Measurements from ENCODE around the gene SLC29A3. TPM values are rescaled to one million over a fixed set of nuclear protein-coding genes. Genes with fewer than 3 reads are reported as not detected.

Gene SLC29A3
- total RNA-seq, 8 experiments from 2014 or later: 2.3 to 7.6 (median 4.1) TPM

DNA sequence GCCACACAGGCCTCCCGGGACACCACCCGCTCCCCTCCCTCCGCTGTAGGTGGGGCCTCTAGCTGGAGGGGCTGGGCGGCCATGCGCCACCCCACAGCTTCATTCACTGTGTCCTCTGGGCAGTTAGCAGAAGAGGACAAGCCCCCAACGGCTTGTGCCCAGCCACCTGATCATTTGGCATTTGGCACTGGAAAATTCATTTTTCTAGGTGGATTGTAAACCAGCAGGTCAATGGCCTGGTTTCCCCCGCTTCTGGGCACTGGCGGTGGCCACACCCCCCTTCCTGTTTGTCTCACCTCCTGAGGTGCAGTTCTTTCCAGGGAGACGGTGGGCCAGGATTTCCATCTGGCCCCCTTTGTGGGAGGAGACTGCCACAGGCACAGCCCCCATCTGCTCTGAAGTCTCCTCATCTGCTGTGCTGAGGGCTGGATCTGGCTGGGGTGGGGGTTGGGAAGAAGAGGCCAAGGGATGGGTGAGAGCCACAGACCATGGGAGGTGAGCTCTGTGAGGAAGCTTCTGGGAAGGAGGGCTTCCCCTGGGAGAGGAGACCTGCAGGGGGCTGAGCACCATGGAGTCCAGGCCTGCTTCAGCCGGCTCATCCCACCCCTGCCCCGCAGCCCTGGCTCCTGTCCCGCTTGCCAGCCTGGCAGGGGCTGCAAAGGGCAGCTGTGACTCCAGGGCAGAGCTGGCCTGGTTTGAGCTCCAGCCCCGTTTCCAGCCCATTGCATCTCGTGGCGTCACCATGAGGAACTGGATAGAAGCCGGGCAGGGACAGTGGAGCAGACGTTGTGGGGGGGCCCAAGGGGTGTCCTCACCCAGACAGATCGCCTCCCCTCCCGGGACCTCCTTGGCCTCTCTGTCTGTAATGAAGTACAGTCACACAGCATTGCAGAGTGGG lies 40.1 kb upstream of the SLC29A3 start:
- no peak overlapping the region for H3K4me3 ChIP-seq
- 0 to 83% (median 76%) methylated on average over 1 to 6 of the region's 19 CpGs; no CpG with 5 or more reads in 5 of the 10 experiments for WGBS, 10 experiments
- in situ Hi-C loops (cut with MboI; ENCODE audit: low pct_unique_long_range_greater_than_20kb in 2 of 9, low sequenced_read_pairs in 9 of 9, unreplicated experiment in 9 of 9): loop anchor here in 4 of 9 experiments (25.0 kb wide), 1 partner anchor 367 kb away; no protein-coding TSS in a partner anchor
- ATAC-seq (replicated peaks in 6 of 8): peak; percentile 20 to 68 (median 44)
- peak overlapping the region; percentile 12 to 53 for H3K27ac ChIP-seq
- peaks cover 33 to 42% of the 10 kb centered on the region in 2 donors for H3K4me1 ChIP-seq (replicated peaks in 1 of 2)

DNA sequence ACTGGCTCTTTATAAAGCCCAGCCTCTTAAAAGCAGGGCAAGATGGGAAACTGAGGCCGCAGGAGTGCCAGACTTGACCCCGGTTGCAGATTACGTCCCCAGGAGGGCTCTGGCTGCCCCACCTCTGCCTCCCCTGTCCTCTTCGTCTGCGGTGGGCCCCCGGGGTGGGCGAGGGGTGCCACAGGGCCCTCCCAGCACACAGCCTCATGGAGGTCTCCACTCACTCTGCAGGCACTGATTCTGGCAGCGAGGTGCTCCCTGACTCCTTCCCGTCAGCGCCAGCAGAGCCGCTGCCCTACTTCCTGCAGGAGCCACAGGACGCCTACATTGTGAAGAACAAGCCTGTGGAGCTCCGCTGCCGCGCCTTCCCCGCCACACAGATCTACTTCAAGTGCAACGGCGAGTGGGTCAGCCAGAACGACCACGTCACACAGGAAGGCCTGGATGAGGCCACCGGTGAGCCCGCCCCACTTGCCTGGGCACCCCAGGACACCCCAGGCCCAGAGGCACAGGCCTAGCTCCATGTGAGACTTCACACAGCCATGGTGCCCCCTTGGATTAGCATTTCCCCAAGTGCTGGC lies 39.4 kb upstream of the SLC29A3 start:
- in situ Hi-C loops (cut with MboI; ENCODE audit: low pct_unique_long_range_greater_than_20kb in 2 of 9, low sequenced_read_pairs in 9 of 9, unreplicated experiment in 9 of 9): loop anchor here (10.0 to 25.0 kb wide), 2 partner anchors 367 to 375 kb away; no protein-coding TSS in a partner anchor
- 75 to 76% methylated on average over 6 to 7 of the region's 22 CpGs; no CpG with 5 or more reads in 8 of the 10 experiments for WGBS, 10 experiments
- ATAC-seq (replicated peaks in 6 of 8): no peak
- Histone ChIP-seq H3K4me1 (replicated peaks in 1 of 2) (peaks cover 36 to 47% of the 10 kb centered on the region in 2 donors), H3K27ac (peak overlapping the region in 1 of 2 donors; percentile 33), H3K4me3 (no peak overlapping the region)

DNA sequence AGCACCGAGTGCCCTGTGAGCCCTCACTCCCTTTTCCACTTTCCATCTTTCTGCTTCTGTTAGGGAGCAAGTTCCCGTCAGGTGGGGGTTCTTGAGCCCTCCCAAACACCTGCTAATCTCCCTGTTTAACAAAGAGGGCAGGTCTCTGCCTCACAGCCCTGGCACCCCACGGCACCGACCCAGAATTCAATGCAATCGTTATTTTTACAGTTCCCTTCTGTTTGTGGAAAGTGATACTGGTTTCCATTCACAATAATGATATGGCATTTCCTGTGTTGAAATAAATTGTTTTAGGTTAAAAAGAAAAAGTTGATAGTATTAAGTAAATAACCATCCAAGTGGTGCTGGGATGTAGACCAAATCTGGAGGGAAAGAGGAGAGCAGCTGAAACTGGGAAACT lies 38.8 kb upstream of the SLC29A3 start:
- H3K4me1 ChIP-seq (replicated peaks in 1 of 2): peaks cover 36 to 49% of the 10 kb centered on the region in 2 donors
- WGBS, 10 experiments: 75 to 100% (median 82%) methylated on average over 1 to 5 of the region's 5 CpGs; no CpG with 5 or more reads in 3 of the 10 experiments
- in situ Hi-C loops (cut with MboI; ENCODE audit: low pct_unique_long_range_greater_than_20kb in 2 of 9, low sequenced_read_pairs in 9 of 9, unreplicated experiment in 9 of 9): loop anchor here (10.0 to 25.0 kb wide), 2 partner anchors 368 to 375 kb away; no protein-coding TSS in a partner anchor
- no peak overlapping the region for H3K27ac ChIP-seq
- H3K4me3 ChIP-seq: no peak overlapping the region
- ATAC-seq (replicated peaks in 6 of 8): no peak

DNA sequence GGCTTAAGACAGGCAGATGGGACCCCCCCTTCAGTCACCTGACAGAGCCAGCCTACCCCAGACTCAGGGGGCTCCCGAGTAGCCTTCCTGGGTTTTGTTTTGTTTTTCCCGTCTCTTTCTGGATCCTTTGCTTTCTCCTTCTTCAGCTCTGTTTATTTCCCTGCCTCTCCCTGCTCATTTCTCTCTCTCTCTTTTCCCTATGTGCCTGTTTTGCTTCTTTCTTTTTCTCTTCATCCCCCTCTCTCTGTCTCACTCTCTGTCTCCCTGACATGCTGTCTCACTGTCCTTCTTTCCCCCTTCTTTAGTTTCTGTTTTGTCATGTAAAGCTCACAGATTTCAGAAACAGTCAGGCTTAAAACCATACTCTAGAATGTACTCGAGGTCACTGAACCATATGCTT lies 38.2 kb upstream of the SLC29A3 start:
- Histone ChIP-seq H3K27ac (peak overlapping the region in 1 of 2 donors; percentile 59), H3K4me3 (no peak overlapping the region), H3K4me1 (replicated peaks in 1 of 2) (peaks cover 36 to 49% of the 10 kb centered on the region in 2 donors)
- no peak for ATAC-seq (replicated peaks in 6 of 8)
- WGBS, 10 experiments: 11 to 100% (median 28%) methylated on average over 1 to 3 of the region's 3 CpGs
- in situ Hi-C loops (cut with MboI; ENCODE audit: low pct_unique_long_range_greater_than_20kb in 2 of 9, low sequenced_read_pairs in 9 of 9, unreplicated experiment in 9 of 9): loop anchor here (10.0 to 25.0 kb wide), 2 partner anchors 369 to 376 kb away; no protein-coding TSS in a partner anchor

DNA sequence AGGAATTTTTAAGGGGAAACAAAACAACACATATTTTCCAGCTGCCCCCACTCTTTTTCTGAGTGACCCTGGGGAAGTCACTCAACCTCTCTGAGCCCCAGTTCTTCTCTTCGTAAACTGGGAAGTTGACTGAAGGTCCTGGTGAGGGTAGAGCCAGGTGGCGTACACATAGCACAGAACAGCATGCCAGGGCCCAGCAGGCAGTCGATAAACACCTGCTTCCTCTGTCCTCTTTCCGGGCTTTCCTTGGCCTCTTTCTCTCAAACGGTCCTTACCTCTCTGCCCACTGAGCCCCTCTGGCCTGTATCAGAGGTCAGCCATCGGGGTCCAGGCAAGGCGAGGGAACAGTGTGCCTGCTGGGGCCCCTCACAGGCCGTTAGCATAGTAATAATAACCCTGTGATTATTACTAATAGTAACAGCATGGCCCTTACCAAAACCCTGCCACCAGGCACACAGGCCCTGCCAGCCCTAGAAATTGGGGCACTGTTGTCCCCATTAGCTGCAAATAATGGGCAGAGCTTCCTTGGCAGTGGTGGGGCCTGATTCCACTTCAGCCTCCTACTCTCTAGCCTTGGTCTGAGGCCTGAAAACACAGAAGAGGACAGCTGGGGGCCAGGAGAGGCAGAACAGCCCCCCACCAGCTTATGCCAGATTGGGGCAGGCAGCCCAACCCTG lies 37.3 kb upstream of the SLC29A3 start:
- H3K4me3 ChIP-seq: no peak overlapping the region
- H3K27ac ChIP-seq: no peak overlapping the region
- ATAC-seq (replicated peaks in 6 of 8): no peak
- 70 to 100% (median 93%) methylated on average over 1 to 4 of the region's 8 CpGs; no CpG with 5 or more reads in 2 of the 10 experiments for WGBS, 10 experiments
- in situ Hi-C loops (cut with MboI; ENCODE audit: low pct_unique_long_range_greater_than_20kb in 2 of 9, low sequenced_read_pairs in 9 of 9, unreplicated experiment in 9 of 9): loop anchor here (10.0 to 25.0 kb wide), 2 partner anchors 369 to 377 kb away; no protein-coding TSS in a partner anchor
- H3K4me1 ChIP-seq (replicated peaks in 1 of 2): peaks cover 33 to 42% of the 10 kb centered on the region in 2 donors

DNA sequence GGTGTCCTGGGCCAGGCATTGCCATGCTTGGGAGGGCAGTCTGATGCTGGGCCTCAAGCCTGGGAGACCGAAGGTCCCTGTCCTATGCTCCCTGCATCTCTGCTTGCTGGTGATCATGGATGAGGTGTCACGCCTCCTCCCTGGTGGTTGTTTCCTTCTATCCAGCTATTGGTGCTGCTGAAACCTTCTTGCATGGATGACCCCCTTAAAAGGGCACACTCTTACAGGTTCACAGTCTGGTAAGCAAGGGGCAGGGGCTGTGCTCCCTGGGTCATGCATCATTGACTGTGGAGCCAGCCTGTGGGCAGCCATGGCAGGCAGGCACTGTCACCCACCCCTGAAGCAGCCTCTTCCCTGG lies 36.8 kb upstream of the SLC29A3 start:
- Histone ChIP-seq H3K4me1 (replicated peaks in 1 of 2) (peaks cover 28 to 37% of the 10 kb centered on the region in 2 donors), H3K27ac (no peak overlapping the region), H3K4me3 (no peak overlapping the region)
- no peak for ATAC-seq (replicated peaks in 6 of 8)
- WGBS, 10 experiments: 80 to 100% (median 90%) methylated on average over 1 to 2 of the region's 2 CpGs; no CpG with 5 or more reads in 7 of the 10 experiments
- in situ Hi-C loops (cut with MboI; ENCODE audit: low pct_unique_long_range_greater_than_20kb in 2 of 9, low sequenced_read_pairs in 9 of 9, unreplicated experiment in 9 of 9): loop anchor here (10.0 to 25.0 kb wide), 2 partner anchors 370 to 378 kb away; no protein-coding TSS in a partner anchor

DNA sequence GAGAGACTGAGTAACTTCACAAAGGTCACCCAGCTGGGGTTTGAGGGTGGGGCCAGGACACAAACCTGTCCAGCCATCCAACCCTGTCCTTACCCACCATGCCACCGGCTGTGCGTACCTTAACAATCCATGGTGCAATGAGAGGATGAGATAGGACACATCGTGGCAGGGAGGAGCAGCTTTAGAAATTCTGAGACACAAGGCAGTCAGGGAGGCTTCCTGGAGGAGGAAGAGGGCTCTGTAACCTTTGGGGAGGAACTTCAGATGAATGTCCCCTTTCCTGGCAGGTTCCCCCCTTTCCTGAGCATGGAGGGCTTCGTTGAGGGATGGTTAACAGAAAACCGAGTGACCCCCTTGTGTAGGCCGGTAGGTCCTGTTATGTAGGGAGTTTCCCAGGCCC lies 35.6 kb upstream of the SLC29A3 start:
- peak overlapping the region in 1 of 2 donors; percentile 55 for H3K27ac ChIP-seq

DNA sequence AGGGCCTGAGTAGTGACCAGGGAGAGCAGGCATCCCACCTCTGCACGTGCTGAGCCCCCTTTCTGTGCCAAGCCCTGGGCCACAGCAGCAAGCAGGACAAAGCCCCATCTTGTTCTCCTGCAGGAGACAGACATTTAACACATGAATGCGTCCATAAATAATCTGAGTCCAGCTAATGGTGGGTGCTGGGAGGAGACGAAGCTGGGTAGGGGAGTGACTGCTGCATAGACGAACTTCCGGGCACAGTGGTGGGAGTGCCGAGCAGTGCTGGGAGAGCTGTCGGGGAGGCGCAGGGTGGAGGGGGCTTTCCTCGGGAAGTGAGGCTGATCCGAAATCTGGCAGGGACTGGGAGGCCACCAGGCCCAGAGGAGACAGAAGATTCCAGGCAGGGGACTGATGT lies 35.2 kb upstream of the SLC29A3 start:
- peak in 4 of 8 experiments; percentile 17 to 60 (median 54) for ATAC-seq (replicated peaks in 6 of 8)
- peaks cover 14 to 24% of the 10 kb centered on the region in 2 donors for H3K4me1 ChIP-seq (replicated peaks in 1 of 2)
- peak overlapping the region in 1 of 2 donors; percentile 55 for H3K27ac ChIP-seq
- 43 to 100% (median 58%) methylated on average over 1 to 4 of the region's 10 CpGs; no CpG with 5 or more reads in 5 of the 10 experiments for WGBS, 10 experiments
- H3K4me3 ChIP-seq: no peak overlapping the region
- in situ Hi-C loops (cut with MboI; ENCODE audit: low pct_unique_long_range_greater_than_20kb in 2 of 9, low sequenced_read_pairs in 9 of 9, unreplicated experiment in 9 of 9): loop anchor here (10.0 to 25.0 kb wide), 2 partner anchors 372 to 379 kb away; no protein-coding TSS in a partner anchor

More for the DNA sequence above, 35.6 kb upstream of the SLC29A3 start:
- no peak for ATAC-seq (replicated peaks in 6 of 8)
- 57 to 82% (median 74%) methylated on average over 2 to 5 of the region's 6 CpGs; no CpG with 5 or more reads in 5 of the 10 experiments for whole genome bisulfite sequencing, 10 experiments
- no peak overlapping the region for H3K4me3 ChIP-seq
- in situ Hi-C loops (cut with MboI; ENCODE audit: low pct_unique_long_range_greater_than_20kb in 2 of 9, low sequenced_read_pairs in 9 of 9, unreplicated experiment in 9 of 9): loop anchor here (10.0 to 25.0 kb wide), 2 partner anchors 371 to 379 kb away; no protein-coding TSS in a partner anchor
- H3K4me1 ChIP-seq (replicated peaks in 1 of 2): peaks cover 19 to 29% of the 10 kb centered on the region in 2 donors

DNA sequence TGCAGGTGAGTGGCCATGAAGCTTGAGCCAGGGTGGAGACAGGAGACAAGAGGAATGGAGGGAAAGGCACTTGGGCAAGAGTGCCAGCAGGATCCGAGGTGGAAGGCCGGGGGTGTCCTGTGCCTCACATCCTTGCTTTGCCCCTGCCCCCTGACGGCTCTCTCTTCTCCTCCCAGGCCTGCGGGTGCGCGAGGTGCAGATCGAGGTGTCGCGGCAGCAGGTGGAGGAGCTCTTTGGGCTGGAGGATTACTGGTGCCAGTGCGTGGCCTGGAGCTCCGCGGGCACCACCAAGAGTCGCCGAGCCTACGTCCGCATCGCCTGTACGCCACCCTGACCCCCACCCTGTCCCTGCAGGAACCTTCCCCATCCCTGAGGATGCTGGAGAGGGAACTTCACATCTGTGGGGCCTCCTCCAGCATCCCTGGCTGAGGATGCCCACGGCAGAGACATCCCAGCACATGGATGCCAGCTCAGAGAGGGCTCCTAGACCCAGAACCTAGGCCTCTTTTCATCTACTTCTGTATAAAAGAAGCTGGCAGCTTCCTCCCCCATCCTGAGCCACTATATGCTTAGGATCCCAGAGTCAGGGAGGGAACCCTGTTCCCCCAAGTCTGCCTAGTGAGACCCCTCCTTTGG lies 34.4 kb upstream of the SLC29A3 start:
- Histone ChIP-seq H3K27ac (no peak overlapping the region), H3K4me1 (replicated peaks in 1 of 2) (peaks cover 10 to 19% of the 10 kb centered on the region in 2 donors), H3K4me3 (no peak overlapping the region)
- in situ Hi-C loops (cut with MboI; ENCODE audit: low pct_unique_long_range_greater_than_20kb in 2 of 9, low sequenced_read_pairs in 9 of 9, unreplicated experiment in 9 of 9): loop anchor here (10.0 to 25.0 kb wide), 2 partner anchors 372 to 380 kb away; no protein-coding TSS in a partner anchor
- peak in 4 of 8 experiments; percentile 6 to 40 (median 24) for ATAC-seq (replicated peaks in 6 of 8)
- 87 to 90% methylated on average over 2 to 7 of the region's 19 CpGs; no CpG with 5 or more reads in 8 of the 10 experiments for WGBS, 10 experiments

DNA sequence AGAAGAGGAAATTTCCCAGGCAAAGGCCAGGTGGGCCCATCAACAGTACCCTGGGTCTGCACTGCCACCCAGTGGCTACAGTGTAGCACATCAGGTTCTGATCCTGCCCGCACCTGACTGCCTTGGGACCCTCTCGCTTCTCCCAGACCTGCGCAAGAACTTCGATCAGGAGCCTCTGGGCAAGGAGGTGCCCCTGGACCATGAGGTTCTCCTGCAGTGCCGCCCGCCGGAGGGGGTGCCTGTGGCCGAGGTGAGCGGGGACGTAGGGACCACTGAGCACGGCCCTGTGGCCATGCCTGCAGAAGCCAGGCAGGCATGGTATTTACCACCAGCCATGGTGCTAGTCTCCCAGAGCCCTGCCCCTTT lies 33.9 kb upstream of the SLC29A3 start:
- Histone ChIP-seq H3K4me1 (replicated peaks in 1 of 2) (peaks cover 10 to 19% of the 10 kb centered on the region in 2 donors), H3K4me3 (no peak overlapping the region), H3K27ac (no peak overlapping the region)
- ATAC-seq (replicated peaks in 6 of 8): peak; percentile 21 to 95 (median 60)
- in situ Hi-C loops (cut with MboI; ENCODE audit: low pct_unique_long_range_greater_than_20kb in 2 of 9, low sequenced_read_pairs in 9 of 9, unreplicated experiment in 9 of 9): loop anchor here (10.0 to 25.0 kb wide), 2 partner anchors 373 to 380 kb away; no protein-coding TSS in a partner anchor
- 30 to 67% (median 60%) methylated on average over 2 to 3 of the region's 11 CpGs; no CpG with 5 or more reads in 7 of the 10 experiments for WGBS, 10 experiments

DNA sequence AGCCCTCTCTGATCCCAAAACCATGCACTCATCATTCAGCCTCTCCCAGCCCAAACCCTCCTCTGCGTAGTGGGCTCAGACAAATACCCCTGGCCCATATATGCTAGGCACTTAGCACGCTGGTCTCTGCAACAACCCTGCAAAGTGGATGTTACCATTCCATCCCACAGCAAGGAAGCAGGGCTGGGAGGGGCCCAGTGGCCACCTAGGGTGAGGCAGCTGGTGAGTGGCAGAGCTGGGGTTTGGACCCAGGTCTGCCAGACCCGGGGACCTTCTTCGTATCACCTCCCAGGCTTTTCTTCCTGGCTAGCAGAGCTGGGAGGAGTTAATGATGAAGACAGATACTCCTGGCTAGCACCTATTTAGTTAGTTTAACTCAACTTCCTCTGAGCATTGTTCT lies 33.1 kb upstream of the SLC29A3 start:
- H3K27ac ChIP-seq: no peak overlapping the region
- WGBS, 10 experiments: 50 to 100% (median 90%) methylated on average over 1 to 2 of the region's 4 CpGs; no CpG with 5 or more reads in 3 of the 10 experiments
- in situ Hi-C loops (cut with MboI; ENCODE audit: low pct_unique_long_range_greater_than_20kb in 2 of 9, low sequenced_read_pairs in 9 of 9, unreplicated experiment in 9 of 9): loop anchor here (10.0 to 25.0 kb wide), 2 partner anchors 374 to 381 kb away; no protein-coding TSS in a partner anchor
- H3K4me1 ChIP-seq (replicated peaks in 1 of 2): peaks cover 10 to 14% of the 10 kb centered on the region in 2 donors
- no peak overlapping the region for H3K4me3 ChIP-seq
- no peak for ATAC-seq (replicated peaks in 6 of 8)

Measured in motor neuron (in vitro differentiated cells).